GM19193 (cell line): ENCODE results near the gene MAPK11.
A peak's percentile ranks its signal among the peaks of the same experiment; 100 is the strongest.

ENCODE experiments used
- POLR2A ChIP-seq: IDR thresholded peaks from 4 replicates; pipeline ENCODE4 v1.6.1; 2011; ENCODE audit not compliant: insufficient read depth, insufficient read length; ENCODE audit errors: extremely low read depth

MAPK11 gene

GRCh38 chr22:50255099-50255498 is 15.1 kb downstream of the MAPK11 start:
- TF ChIP-seq POLR2A = no peak

- no peak for TF ChIP-seq POLR2A
These were observed 16.2 kb downstream of the MAPK11 start for GRCh38 chr22:50253941-50254340.

- no peak for TF ChIP-seq POLR2A
These were observed 16.9 kb downstream of the MAPK11 start for GRCh38 chr22:50253046-50253915.

- no peak for TF ChIP-seq POLR2A
These were observed 17.8 kb downstream of the MAPK11 start for GRCh38 chr22:50252082-50253045.

GRCh38 chr22:50251477-50252081 is 18.6 kb downstream of the MAPK11 start:
- TF ChIP-seq POLR2A = no peak

GRCh38 chr22:50250555-50251476 is 19.4 kb downstream of the MAPK11 start, which contains the start of gene HDAC10:
Gene HDAC10 (minus strand): TSS chr22:50251265. CDS start chr22:50251032, 233 bp downstream.
- TF ChIP-seq POLR2A = peak; percentile 79

- TF ChIP-seq POLR2A = no peak
These were observed 20.0 kb downstream of the MAPK11 start for GRCh38 chr22:50250249-50250554.

- no peak for TF ChIP-seq POLR2A
These were observed 20.6 kb downstream of the MAPK11 start for GRCh38 chr22:50249341-50250248.

- no peak for TF ChIP-seq POLR2A
These were observed 21.7 kb downstream of the MAPK11 start for GRCh38 chr22:50248196-50249081.

GRCh38 chr22:50247748-50248147 is 22.4 kb downstream of the MAPK11 start:
- no peak for TF ChIP-seq POLR2A

- peak; percentile 3 for TF ChIP-seq POLR2A
These were observed 23.7 kb downstream of the MAPK11 start for GRCh38 chr22:50246242-50247175.

- no peak for TF ChIP-seq POLR2A
These were observed 24.7 kb downstream of the MAPK11 start for GRCh38 chr22:50245214-50246072.
